Mucosa of descending colon (tissue), 3 donors: ENCODE measurements around the gene PIM3. TPM values are rescaled to one million over a fixed set of nuclear protein-coding genes. Genes with fewer than 3 reads are reported as not detected.
A peak's percentile ranks its signal among the peaks of the same experiment; 100 is the strongest.

ENCODE experiments used
- ATAC-seq: fragments of 200-7000 bp; cut with Tn5 transposase; one replicate; pipeline ENCODE4 v1.9.1; 2020; ENCODE audit warnings: mild to moderate bottlenecking, moderate library complexity
- DNase-seq, 3 donors: peaks; one replicate each; pipeline ENCODE4 v3.0.0-alpha.2; 2020
- H3K36me3 ChIP-seq: fragments of 200-600 bp; one replicate; pipeline ENCODE4 v1.8.0; 2021; ENCODE audit warnings: low read depth, mild to moderate bottlenecking
- H3K4me1 ChIP-seq: fragments of 200-600 bp; one replicate; pipeline ENCODE4 v1.8.0; 2021; ENCODE audit warnings: low read depth, mild to moderate bottlenecking
- H3K4me3 ChIP-seq: fragments of 200-600 bp; one replicate; pipeline ENCODE4 v1.8.0; 2021; ENCODE audit warnings: mild to moderate bottlenecking
- H3K9me3 ChIP-seq: fragments of 200-600 bp; one replicate; pipeline ENCODE4 v1.8.0; 2021; ENCODE audit warnings: mild to moderate bottlenecking
- intact Hi-C, 2 donors: fragments of 100-400 bp; cut with DNase I in 1 of 2; cut with micrococcal nuclease in 1 of 2; formaldehyde crosslinking; loops; one replicate each; pipeline versions ENCODE4 v1.11.0 to v1.11.1; 2022; cut with DNase I, micrococcal nuclease
- long read RNA-seq, 2 donors: library from polyadenylated mRNA; unstranded; transcript quantifications; one replicate each; pipeline ENCODE4 v2.0.0, GENCODE V29; 2019 to 2021
- total RNA-seq, 3 donors: library from RNA; stranded (reverse); fragmentation: NEBNext Ultra II Directional in 2 of 3; extraction: Animal tissue kit (Norgen Biotek cat#: 25700) in 2 of 3; gene quantifications; one replicate each; pipeline versions ENCODE4 v1.2.1 to v1.2.4, GENCODE V29; 2021 to 2023
- TF ChIP-seq, protein P1 (sequence below): fragments of 200-600 bp; IDR thresholded peaks from one replicate; pipeline ENCODE4 v1.8.0; 2022; ENCODE audit warnings: antibody characterized with exemption, mild to moderate bottlenecking
- donor health status: DM: no; HTN: no; CAD: no; lungs with moderate emphysema.
- donor health status: DM: no; HTN: no; CAD: no.
- donor health status: DM: no; HTN: yes; CAD: no.

PIM3 gene
- total RNA-seq = 100 to 1,000 TPM in 1 of 3 donors, 10 to 100 TPM in 2; 56.4 to 106 (median 58.7) TPM
- long read RNA-seq, donor 1, transcript PIM3-201 (6 exons, 2,369 nt) = major isoform, 284 of 355 reads
- long read RNA-seq, donor 1, partial matches to known transcripts = 47 of 355 reads
- long read RNA-seq, donor 1, other reads (novel, unspliced or antisense) = 23 of 355 reads
- long read RNA-seq, donor 2, transcript PIM3-201 (6 exons, 2,369 nt) = major isoform, 119 of 142 reads
- long read RNA-seq, donor 2, partial matches to known transcripts = 17 of 142 reads
- long read RNA-seq, donor 2, other reads (novel, unspliced or antisense) = 6 of 142 reads

- intact Hi-C loops = no loop called here
- H3K4me3 ChIP-seq = peak within 1 kb of the TSS; percentile 78
- TF ChIP-seq, protein P1, sequence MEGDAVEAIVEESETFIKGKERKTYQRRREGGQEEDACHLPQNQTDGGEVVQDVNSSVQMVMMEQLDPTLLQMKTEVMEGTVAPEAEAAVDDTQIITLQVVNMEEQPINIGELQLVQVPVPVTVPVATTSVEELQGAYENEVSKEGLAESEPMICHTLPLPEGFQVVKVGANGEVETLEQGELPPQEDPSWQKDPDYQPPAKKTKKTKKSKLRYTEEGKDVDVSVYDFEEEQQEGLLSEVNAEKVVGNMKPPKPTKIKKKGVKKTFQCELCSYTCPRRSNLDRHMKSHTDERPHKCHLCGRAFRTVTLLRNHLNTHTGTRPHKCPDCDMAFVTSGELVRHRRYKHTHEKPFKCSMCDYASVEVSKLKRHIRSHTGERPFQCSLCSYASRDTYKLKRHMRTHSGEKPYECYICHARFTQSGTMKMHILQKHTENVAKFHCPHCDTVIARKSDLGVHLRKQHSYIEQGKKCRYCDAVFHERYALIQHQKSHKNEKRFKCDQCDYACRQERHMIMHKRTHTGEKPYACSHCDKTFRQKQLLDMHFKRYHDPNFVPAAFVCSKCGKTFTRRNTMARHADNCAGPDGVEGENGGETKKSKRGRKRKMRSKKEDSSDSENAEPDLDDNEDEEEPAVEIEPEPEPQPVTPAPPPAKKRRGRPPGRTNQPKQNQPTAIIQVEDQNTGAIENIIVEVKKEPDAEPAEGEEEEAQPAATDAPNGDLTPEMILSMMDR = no peak
- DNase-seq (peak; percentile 93 to 96 (median 96)), ATAC-seq (peak; percentile 79)
- peaks cover 27% of the 10 kb centered on the region for H3K4me1 ChIP-seq
- peaks cover 5% of the 10 kb centered on the region for H3K36me3 ChIP-seq
- H3K9me3 ChIP-seq = no peaks in the 10 kb centered on the region
Measured at GRCh38 chr22:49960159-49961004, at the start of gene PIM3. TSS of gene PIM3 (plus strand) at chr22:49960772. CDS start at chr22:49960948, 176 bp downstream.

DNA sequence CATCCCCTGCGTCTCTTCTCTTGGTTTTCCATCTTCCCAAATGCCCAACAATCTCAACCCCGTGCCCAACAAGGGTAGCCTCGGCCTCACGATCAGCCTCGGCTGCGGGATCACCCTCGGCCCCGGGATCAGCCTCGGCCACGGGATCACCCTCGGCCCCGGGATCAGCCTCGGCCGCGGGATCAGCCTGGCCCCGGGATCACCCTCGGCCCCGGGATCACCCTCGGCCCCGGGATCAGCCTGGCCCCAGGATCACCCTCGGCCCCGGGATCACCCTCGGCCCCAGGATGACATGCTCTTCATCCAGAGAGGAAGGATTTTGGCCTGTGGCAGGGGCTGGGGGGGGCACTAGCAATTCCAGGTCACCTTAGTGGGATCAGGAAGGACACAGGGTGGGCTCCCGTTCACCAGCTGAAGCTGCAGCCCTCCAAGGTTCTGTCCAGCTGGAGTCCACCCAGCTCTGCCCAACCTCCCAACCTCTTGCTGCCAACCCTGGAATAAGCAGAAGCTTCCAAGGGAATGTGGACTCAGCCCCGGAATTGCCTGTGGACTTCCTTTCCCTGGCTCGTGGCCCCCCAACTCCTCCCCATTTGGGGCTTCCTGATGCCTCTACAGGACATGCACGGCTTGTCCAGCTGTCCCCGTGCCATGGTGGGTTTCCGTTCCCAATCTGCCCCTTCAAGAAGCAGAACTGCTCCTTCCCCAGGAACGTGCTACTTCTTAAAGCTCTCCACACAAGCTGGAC is 48.5 kb upstream of the PIM3 start:
- TF ChIP-seq, protein P1 = no peak
- H3K9me3 ChIP-seq = no peaks in the 10 kb centered on the region
- H3K4me3 ChIP-seq = no peak overlapping the region
- DNase-seq (peak in 2 of 3 donors; percentile 14 to 39), ATAC-seq (no peak)
- intact Hi-C loops = no loop called here
- no peaks in the 10 kb centered on the region for H3K36me3 ChIP-seq
- H3K4me1 ChIP-seq = peaks cover 5% of the 10 kb centered on the region

- H3K9me3 ChIP-seq = no peaks in the 10 kb centered on the region
- intact Hi-C loops = no loop called here
- DNase-seq (peak in 2 of 3 donors; percentile 17 to 34), ATAC-seq (no peak)
- H3K36me3 ChIP-seq = no peaks in the 10 kb centered on the region
- H3K4me3 ChIP-seq = no peak overlapping the region
- peaks cover 11% of the 10 kb centered on the region for H3K4me1 ChIP-seq
- TF ChIP-seq, protein P1 = no peak
Measured at GRCh38 chr22:49913026-49913425, 47.5 kb upstream of the PIM3 start.

- H3K4me1 ChIP-seq = peaks cover 11% of the 10 kb centered on the region
- intact Hi-C loops = no loop called here
- no peaks in the 10 kb centered on the region for H3K9me3 ChIP-seq
- ATAC-seq = no peak
- DNase-seq = peak in 1 of 3 donors; percentile 25
- H3K4me3 ChIP-seq = no peak overlapping the region
- H3K36me3 ChIP-seq = no peaks in the 10 kb centered on the region
- TF ChIP-seq, protein P1 = no peak
Measured at GRCh38 chr22:49913446-49913845, 47.1 kb upstream of the PIM3 start.

GRCh38 chr22:49914256-49914655 is 46.3 kb upstream of the PIM3 start:
- ATAC-seq = no peak
- Histone ChIP-seq H3K36me3 (no peaks in the 10 kb centered on the region), H3K9me3 (no peaks in the 10 kb centered on the region), H3K4me1 (peaks cover 16% of the 10 kb centered on the region), H3K4me3 (no peak overlapping the region)
- intact Hi-C loops = no loop called here
- TF ChIP-seq, protein P1 = no peak
- DNase-seq = peak in 1 of 3 donors; percentile 45
